ENCODE data around the gene NUP214. TPM values are rescaled to one million over a fixed set of nuclear protein-coding genes. Genes with fewer than 3 reads are reported as not detected.

NUP214 gene
- total RNA-seq, 2 donors from 2014 or later: 29.5 to 31.6 TPM

GRCh38 chr9:131177898-131178297 lies 52.5 kb downstream of the NUP214 start:
- DNase-seq (ENCODE audit: low spot score): no peak
- Histone ChIP-seq H3K4me3 (no peak overlapping the region), H3K9me3 (no peaks in the 10 kb centered on the region), H3K27ac (peak overlapping the region; percentile 42 to 58), H3K4me1 (peaks cover 0 to 19% of the 10 kb centered on the region in 2 donors), H3K36me3 (peaks cover 42% of the 10 kb centered on the region), H3K27me3 (no peaks in the 10 kb centered on the region)
- TF ChIP-seq CTCF (IDR thresholded peaks at IDR 0.05): no peak

- H3K27ac ChIP-seq: peak overlapping the region; percentile 42 to 58
- H3K4me1 ChIP-seq: peaks cover 0 to 19% of the 10 kb centered on the region in 2 donors
- DNase-seq (ENCODE audit: low spot score): peak; percentile 75
- no peaks in the 10 kb centered on the region for H3K9me3 ChIP-seq
- H3K4me3 ChIP-seq: no peak overlapping the region
- peak; percentile 95 for TF ChIP-seq CTCF (IDR thresholded peaks at IDR 0.05)
- peaks cover 42% of the 10 kb centered on the region for H3K36me3 ChIP-seq
- no peaks in the 10 kb centered on the region for H3K27me3 ChIP-seq
Observed at GRCh38 chr9:131178382-131178781, 53.0 kb downstream of the NUP214 start.

GRCh38 chr9:131178926-131179325 lies 53.5 kb downstream of the NUP214 start:
- H3K27ac ChIP-seq: peak overlapping the region; percentile 38 to 58
- DNase-seq (ENCODE audit: low spot score): no peak
- no peaks in the 10 kb centered on the region for H3K9me3 ChIP-seq

GRCh38 chr9:131179561-131180219 lies 54.3 kb downstream of the NUP214 start:
- H3K27ac ChIP-seq: peak overlapping the region; percentile 58 to 63
- peaks cover 0 to 19% of the 10 kb centered on the region in 2 donors for H3K4me1 ChIP-seq
- H3K4me3 ChIP-seq: no peak overlapping the region
- H3K27me3 ChIP-seq: no peaks in the 10 kb centered on the region
- TF ChIP-seq CTCF (IDR thresholded peaks at IDR 0.05): no peak
- DNase-seq (ENCODE audit: low spot score): no peak
- H3K9me3 ChIP-seq: no peaks in the 10 kb centered on the region
- peaks cover 35% of the 10 kb centered on the region for H3K36me3 ChIP-seq

More at GRCh38 chr9:131178926-131179325, 53.5 kb downstream of the NUP214 start:
- H3K36me3 ChIP-seq: peaks cover 42% of the 10 kb centered on the region
- peaks cover 0 to 19% of the 10 kb centered on the region in 2 donors for H3K4me1 ChIP-seq
- no peak for TF ChIP-seq CTCF (IDR thresholded peaks at IDR 0.05)
- H3K27me3 ChIP-seq: no peaks in the 10 kb centered on the region
- no peak overlapping the region for H3K4me3 ChIP-seq

- no peak overlapping the region for H3K4me3 ChIP-seq
- no peaks in the 10 kb centered on the region for H3K9me3 ChIP-seq
- no peak for DNase-seq (ENCODE audit: low spot score)
- no peaks in the 10 kb centered on the region for H3K27me3 ChIP-seq
- peaks cover 0 to 19% of the 10 kb centered on the region in 2 donors for H3K4me1 ChIP-seq
- H3K27ac ChIP-seq: peak overlapping the region; percentile 58 to 63
- no peak for TF ChIP-seq CTCF (IDR thresholded peaks at IDR 0.05)
- H3K36me3 ChIP-seq: peaks cover 30% of the 10 kb centered on the region
Observed at GRCh38 chr9:131180454-131180853, 55.1 kb downstream of the NUP214 start.
